CD4-positive, alpha-beta T cell (primary cell): Measurements from ENCODE around the gene SMAD3. TPM values are rescaled to one million over a fixed set of nuclear protein-coding genes. Genes with fewer than 3 reads are reported as not detected.

ENCODE experiments used
- ATAC-seq: fragments of 200-7000 bp; cut with Tn5 transposase; one replicate; pipeline ENCODE4 v1.10.0; 2022; ENCODE audit warnings: mild to moderate bottlenecking; ENCODE audit not compliant: poor library complexity
- CTCF ChIA-PET: fragments of 350-600 bp; sonication (Branson Sonifier 250); formaldehyde crosslinking; loops from one replicate; lab custom pipeline; 2021; ENCODE audit warnings: antibody characterized with exemption, inconsistent platforms; lab: Charles Lee
- POLR2A ChIA-PET: fragments of 350-600 bp; sonication (Branson Sonifier 250); formaldehyde crosslinking; loops from one replicate; lab custom pipeline; 2021; ENCODE audit warnings: antibody characterized with exemption, inconsistent platforms; lab: Charles Lee
- DNase-seq, 14 experiments: peaks; one replicate each; pipeline ENCODE4 v3.0.0-alpha.2; 2013 to 2020; ENCODE audit warnings: mixed read lengths in 2 of 14
- H3K27ac ChIP-seq, 2 donors: one replicate each; pipeline versions ENCODE4 v1.5.1 to v1.7.0; 2013; ENCODE audit warnings: low read length in 2 of 2, low read depth in 1 of 2, mild to moderate bottlenecking in 1 of 2
- H3K27me3 ChIP-seq, 2 experiments: 1 replicate in 1 of 2; 2 replicates in 1 of 2; pipeline versions ENCODE4 v1.6.1 to v1.7.0; 2013; ENCODE audit warnings: low read length in 2 of 2, control low read depth in 1 of 2, mild to moderate bottlenecking in 1 of 2, moderate library complexity in 1 of 2; ENCODE audit not compliant: insufficient read depth in 2 of 2, control insufficient read depth in 1 of 2
- H3K36me3 ChIP-seq: one replicate; pipeline ENCODE4 v1.6.1; 2013; ENCODE audit warnings: low read length, control low read depth; ENCODE audit not compliant: insufficient read depth
- H3K4me1 ChIP-seq: one replicate; pipeline ENCODE4 v1.6.1; 2013; ENCODE audit warnings: low read length, control low read depth; ENCODE audit not compliant: insufficient read depth
- H3K4me3 ChIP-seq: one replicate; pipeline ENCODE4 v1.5.1; 2013; ENCODE audit warnings: mild to moderate bottlenecking, low read length, moderate library complexity
- H3K9me3 ChIP-seq, 2 experiments: 1 replicate in 1 of 2; 2 replicates in 1 of 2; pipeline versions ENCODE4 v1.6.1 to v1.7.0; 2013; ENCODE audit warnings: low read length in 2 of 2, mild to moderate bottlenecking in 2 of 2, control low read depth in 1 of 2, moderate library complexity in 1 of 2; ENCODE audit not compliant: control insufficient read depth in 1 of 2, insufficient read depth in 1 of 2
- H3K27ac Mint-ChIP-seq: one replicate; pipeline ENCODE4 v1.8.0; 2020; ENCODE audit warnings: mixed read lengths
- H3K27me3 Mint-ChIP-seq: one replicate; pipeline ENCODE4 v1.8.0; 2021; ENCODE audit warnings: mixed read lengths
- H3K36me3 Mint-ChIP-seq: one replicate; pipeline ENCODE4 v1.8.0; 2021; ENCODE audit warnings: low read depth, mixed read lengths
- H3K4me1 Mint-ChIP-seq: one replicate; pipeline ENCODE4 v1.8.0; 2021; ENCODE audit warnings: low read depth, mixed read lengths
- H3K4me3 Mint-ChIP-seq: one replicate; pipeline ENCODE4 v1.8.0; 2020; ENCODE audit warnings: mild to moderate bottlenecking, mixed read lengths
- H3K9me3 Mint-ChIP-seq: one replicate; pipeline ENCODE4 v1.8.0; 2020; ENCODE audit warnings: mixed read lengths
- CTCF ChIP-seq: fragments of 200-600 bp; IDR thresholded peaks from one replicate; pipeline ENCODE4 v1.8.0; 2022; ENCODE audit warnings: antibody characterized with exemption, mild to moderate bottlenecking
- intact Hi-C, 2 experiments: fragments of 100-400 bp; cut with DNase I in 1 of 2; cut with micrococcal nuclease in 1 of 2; formaldehyde crosslinking; loops; one replicate each; pipeline versions ENCODE4 v1.15.1 to v1.9.0; 2023 to 2025; cut with DNase I, micrococcal nuclease
- total RNA-seq, 174 experiments: library from RNA in 2 of 174; stranded (reverse) in 2 of 174; gene quantifications; one replicate each; pipeline ENCODE4 v1.2.3 and lab custom pipeline; 2021 to 2026

SMAD3 gene
- total RNA-seq, 2 experiments from 2014 or later: 30.0 to 31.0 TPM

- ATAC-seq (no peak), DNase-seq (peak in 1 of 14 experiments; percentile 13)
- Mint-ChIP-seq H3K27ac (peak overlapping the region; percentile 70), H3K9me3 (no peaks in the 10 kb centered on the region), H3K4me1 (peaks cover 88% of the 10 kb centered on the region), H3K27me3 (no peaks in the 10 kb centered on the region), H3K36me3 (peaks cover 10% of the 10 kb centered on the region), H3K4me3 (peak overlapping the region; percentile 34)
- ChIA-PET POLR2A (interaction anchor here (1.0 to 9.8 kb wide), 4 partner anchors 9 to 24 kb away, joined by 3 to 105 read pairs (median 13); partner anchors contain the start of gene SMAD3), CTCF (interaction anchor here (1.2 kb wide), 1 partner anchor 143 kb away, joined by 3 read pairs; no protein-coding TSS in a partner anchor)
- Histone ChIP-seq H3K9me3 (no peaks in the 10 kb centered on the region), H3K4me3 (no peak overlapping the region), H3K36me3 (peaks cover 19% of the 10 kb centered on the region), H3K27me3 (no peaks in the 10 kb centered on the region), H3K4me1 (peaks cover 100% of the 10 kb centered on the region), H3K27ac (no peak overlapping the region)
- intact Hi-C loops: no loop called here
- no peak for TF ChIP-seq CTCF
Observed at GRCh38 chr15:67089217-67090193, 24.1 kb downstream of the SMAD3 start.

GRCh38 chr15:67090297-67091070 lies 25.1 kb downstream of the SMAD3 start:
- Mint-ChIP-seq H3K27me3 (no peaks in the 10 kb centered on the region), H3K9me3 (no peaks in the 10 kb centered on the region), H3K4me3 (peak overlapping the region; percentile 62), H3K27ac (peak overlapping the region; percentile 70), H3K36me3 (peaks cover 17% of the 10 kb centered on the region), H3K4me1 (peaks cover 79% of the 10 kb centered on the region)
- peaks cover 27% of the 10 kb centered on the region for H3K36me3 ChIP-seq
- intact Hi-C loops: no loop called here
- no peak for ATAC-seq
- no peaks in the 10 kb centered on the region for H3K27me3 ChIP-seq
- peak overlapping the region in 1 of 2 donors; percentile 47 for H3K27ac ChIP-seq
- TF ChIP-seq CTCF: no peak
- peaks cover 100% of the 10 kb centered on the region for H3K4me1 ChIP-seq
- H3K4me3 ChIP-seq: peak overlapping the region; percentile 17
- ChIA-PET POLR2A (interaction anchor here (1.2 to 4.0 kb wide), 2 partner anchors 11 to 25 kb away, joined by 5 to 21 read pairs; partner anchors contain the start of gene SMAD3), CTCF (interaction anchor here (1.2 to 1.6 kb wide), 3 partner anchors 9 to 144 kb away, joined by 3 to 4 read pairs (median 3); no protein-coding TSS in a partner anchor)
- DNase-seq: peak in 1 of 14 experiments; percentile 1
- no peaks in the 10 kb centered on the region for H3K9me3 ChIP-seq
